ENCODE results near the gene VEZT.
"Not testable (repeated sequence)": the region's sequence is repeated elsewhere in the genome, so short reads cannot be mapped to it uniquely, and the experiment has no call there.

VEZT gene

DNA sequence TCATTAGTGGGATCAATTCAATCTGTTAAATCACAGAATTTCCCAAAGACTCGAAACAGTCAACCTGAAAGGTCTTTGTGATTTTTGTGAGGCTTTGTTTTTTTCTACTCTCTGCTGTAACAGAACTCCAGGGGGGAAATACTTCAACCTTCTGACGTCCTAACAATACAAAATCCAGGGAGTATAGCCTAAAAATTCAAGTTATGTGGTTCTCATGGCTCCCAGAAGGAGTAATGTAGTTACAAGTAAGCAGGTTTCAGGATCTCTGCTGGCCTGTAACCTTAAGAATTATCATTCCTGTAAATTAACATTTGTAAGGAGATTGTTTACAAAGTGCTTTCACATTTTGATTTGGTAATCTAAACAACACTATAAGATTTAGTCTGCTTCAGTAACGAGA, 39.9 kb downstream of the VEZT start:
- DNase-seq (ENCODE audit: low read depth) = no peak

GRCh38 chr12:95258151-95258550, 40.5 kb downstream of the VEZT start:
- DNase-seq (ENCODE audit: low read depth) = no peak

- no peak for DNase-seq (ENCODE audit: low read depth)
These were observed 41.2 kb downstream of the VEZT start for GRCh38 chr12:95258803-95259202.

- no peak for DNase-seq (ENCODE audit: low read depth)
These were observed 41.8 kb downstream of the VEZT start for GRCh38 chr12:95259368-95259767.

DNA sequence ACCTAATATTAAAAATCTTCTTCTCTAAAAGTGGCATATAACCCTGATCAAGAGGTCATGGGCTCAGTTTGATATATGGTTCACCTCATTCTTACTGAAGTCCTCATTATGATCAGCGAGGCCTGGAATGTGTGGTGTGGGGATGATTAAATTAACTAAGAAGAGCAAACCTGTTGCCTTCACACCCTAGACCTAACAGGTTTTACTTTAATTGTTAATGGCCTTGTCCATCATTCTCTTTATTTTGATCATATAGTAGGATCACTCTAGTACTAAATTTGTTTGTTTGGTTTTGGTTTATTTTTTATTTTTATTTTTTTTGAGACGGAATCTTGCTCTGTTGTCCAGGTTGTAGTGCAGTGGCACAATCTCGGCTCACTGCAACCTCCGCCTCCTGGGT, 43.5 kb downstream of the VEZT start:
- DNase-seq (ENCODE audit: low read depth) = no peak

DNA sequence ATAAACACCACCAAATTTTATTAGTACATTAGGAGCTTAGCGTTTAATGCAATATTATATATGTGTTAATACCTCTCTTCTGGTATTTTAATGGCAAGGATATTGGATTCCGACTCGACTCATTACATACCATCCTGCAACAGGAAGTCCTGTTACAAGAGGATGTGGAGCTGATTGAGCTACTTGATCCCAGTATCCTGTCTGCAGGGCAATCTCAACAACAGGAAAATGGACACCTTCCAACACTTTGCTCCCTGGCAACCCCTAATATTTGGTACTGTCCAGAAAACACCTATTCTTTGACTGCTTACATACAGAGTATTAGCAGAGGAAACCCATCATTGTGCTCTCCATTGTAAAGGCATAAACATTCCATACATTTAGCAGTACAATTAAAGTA, 45.2 kb downstream of the VEZT start:
- no peak for DNase-seq (ENCODE audit: low read depth)

GRCh38 chr12:95265765-95266164, 48.2 kb downstream of the VEZT start:
- no peak for DNase-seq (ENCODE audit: low read depth)

DNA sequence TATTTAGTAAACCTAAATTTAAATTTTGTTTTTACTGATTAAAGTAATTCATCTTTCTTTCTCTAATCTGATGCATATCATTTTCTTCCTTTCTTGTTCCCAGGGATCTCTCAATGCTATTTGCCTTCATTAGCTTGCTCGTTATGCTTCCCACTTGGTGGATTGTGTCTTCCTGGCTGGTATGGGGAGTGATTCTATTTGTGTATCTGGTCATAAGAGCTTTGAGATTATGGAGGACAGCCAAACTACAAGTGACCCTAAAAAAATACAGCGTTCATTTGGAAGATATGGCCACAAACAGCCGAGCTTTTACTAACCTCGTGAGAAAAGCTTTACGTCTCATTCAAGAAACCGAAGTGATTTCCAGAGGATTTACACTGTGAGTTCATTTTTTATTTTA, 48.6 kb downstream of the VEZT start:
- DNase-seq (ENCODE audit: low read depth) = no peak

GRCh38 chr12:95269892-95270291, 52.3 kb downstream of the VEZT start:
- no peak for DNase-seq (ENCODE audit: low read depth)

- DNase-seq (ENCODE audit: low read depth) = no peak
These were observed 53.9 kb downstream of the VEZT start for GRCh38 chr12:95271465-95271864.

DNA sequence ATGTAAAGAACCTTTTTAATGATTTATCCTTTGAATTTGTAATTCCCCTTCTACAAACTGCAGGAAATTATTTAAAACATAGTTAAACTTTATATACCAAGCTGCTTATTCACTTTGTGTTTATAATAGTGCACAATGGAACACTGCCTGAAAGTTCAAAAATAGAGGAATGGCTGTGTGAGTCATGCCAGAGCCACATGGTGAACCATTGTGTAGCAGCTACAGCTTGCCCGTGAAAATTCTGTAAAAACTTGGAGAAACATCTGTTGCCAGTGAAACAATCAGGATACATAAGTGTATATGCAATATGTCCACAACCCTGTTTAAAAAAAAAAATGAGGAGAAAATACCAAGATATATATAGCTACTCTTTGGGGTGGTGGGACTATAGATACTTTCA, 59.5 kb downstream of the VEZT start:
- DNase-seq (ENCODE audit: low read depth) = peak; percentile 59

GRCh38 chr12:95279856-95280255, 62.2 kb downstream of the VEZT start:
- no peak for DNase-seq (ENCODE audit: low read depth)

DNA sequence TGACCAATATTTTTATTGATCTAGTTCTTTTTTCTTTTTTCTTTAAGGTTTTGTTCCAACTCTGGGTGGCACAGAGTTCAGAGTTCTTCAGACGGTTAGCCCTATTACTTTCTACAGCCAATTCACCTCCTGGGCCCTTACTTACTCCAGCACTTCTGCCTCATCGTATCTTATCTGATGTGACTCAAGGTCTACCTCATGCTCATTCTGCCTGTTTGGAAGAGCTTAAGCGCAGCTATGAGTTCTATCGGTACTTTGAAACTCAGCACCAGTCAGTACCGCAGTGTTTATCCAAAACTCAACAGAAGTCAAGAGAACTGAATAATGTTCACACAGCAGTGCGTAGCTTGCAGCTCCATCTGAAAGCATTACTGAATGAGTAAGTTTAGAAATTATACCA, 64.7 kb downstream of the VEZT start:
- DNase-seq (ENCODE audit: low read depth) = no peak

- no peak for DNase-seq (ENCODE audit: low read depth)
These were observed 65.8 kb downstream of the VEZT start for GRCh38 chr12:95283371-95283770.

- DNase-seq (ENCODE audit: low read depth) = peak; percentile 6
These were observed 69.1 kb downstream of the VEZT start for GRCh38 chr12:95286713-95287112.

- no peak for DNase-seq (ENCODE audit: low read depth)
These were observed 73.9 kb downstream of the VEZT start for GRCh38 chr12:95291501-95291900.

DNA sequence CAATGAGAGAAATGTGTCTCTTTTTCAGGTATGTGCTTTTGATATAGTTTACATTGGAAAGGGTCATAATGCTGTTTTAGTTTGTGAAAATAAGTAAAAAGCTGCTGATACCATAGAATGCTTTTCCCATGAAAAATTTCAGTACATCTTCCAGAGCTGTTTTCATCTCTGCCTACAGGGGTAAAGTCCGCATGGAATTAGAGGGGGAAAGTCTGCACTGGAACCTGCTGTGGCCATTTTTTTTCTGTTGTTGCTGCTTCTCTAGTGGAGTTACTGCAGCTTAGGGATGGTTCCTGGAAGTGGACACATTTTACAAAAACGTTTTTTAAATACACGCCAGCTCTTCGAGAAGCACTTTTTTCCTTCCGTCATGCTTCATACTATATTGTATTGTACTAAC, 81.3 kb downstream of the VEZT start:
- no peak for DNase-seq (ENCODE audit: low read depth)

DNA sequence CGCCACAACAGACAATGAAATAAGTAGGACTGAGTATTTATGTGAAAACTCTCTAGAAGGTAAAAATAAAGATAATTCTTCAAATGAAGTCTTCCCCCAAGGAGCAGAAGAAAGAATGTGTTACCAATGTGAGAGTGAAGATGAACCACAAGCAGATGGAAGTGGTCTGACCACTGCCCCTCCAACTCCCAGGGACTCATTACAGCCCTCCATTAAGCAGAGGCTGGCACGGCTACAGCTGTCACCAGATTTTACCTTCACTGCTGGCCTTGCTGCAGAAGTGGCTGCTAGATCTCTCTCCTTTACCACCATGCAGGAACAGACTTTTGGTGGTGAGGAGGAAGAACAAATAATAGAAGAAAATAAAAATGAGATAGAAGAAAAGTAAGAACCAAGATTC, 82.7 kb downstream of the VEZT start:
- DNase-seq (ENCODE audit: low read depth) = no peak

- no peak for DNase-seq (ENCODE audit: low read depth)
These were observed 85.9 kb downstream of the VEZT start for GRCh38 chr12:95303476-95303875.

GRCh38 chr12:95304673-95305198, 87.1 kb downstream of the VEZT start:
- no peak for DNase-seq (ENCODE audit: low read depth)

DNA sequence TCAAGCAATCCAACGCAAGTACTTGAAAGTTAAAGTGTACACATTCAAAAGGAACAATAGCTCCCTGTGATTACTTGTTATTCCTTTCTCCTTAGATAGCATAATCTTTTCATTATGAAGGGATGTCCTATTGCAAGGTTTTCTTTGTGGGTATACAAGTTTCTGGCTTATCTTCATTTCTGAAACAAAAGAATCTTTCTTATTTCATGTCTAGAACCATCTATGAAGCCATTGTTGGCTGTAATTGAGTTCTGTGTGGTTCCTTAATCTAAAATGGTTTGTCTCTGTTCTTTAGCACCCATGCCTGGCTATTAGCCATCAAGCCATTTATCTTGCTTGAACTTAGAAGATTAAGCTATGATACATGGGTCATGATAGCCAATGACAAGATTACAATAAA, 95.0 kb downstream of the VEZT start:
- no peak for DNase-seq (ENCODE audit: low read depth)

GRCh38 chr12:95314756-95315155, 97.1 kb downstream of the VEZT start:
- DNase-seq (ENCODE audit: low read depth) = not testable (repeated sequence)

DNA sequence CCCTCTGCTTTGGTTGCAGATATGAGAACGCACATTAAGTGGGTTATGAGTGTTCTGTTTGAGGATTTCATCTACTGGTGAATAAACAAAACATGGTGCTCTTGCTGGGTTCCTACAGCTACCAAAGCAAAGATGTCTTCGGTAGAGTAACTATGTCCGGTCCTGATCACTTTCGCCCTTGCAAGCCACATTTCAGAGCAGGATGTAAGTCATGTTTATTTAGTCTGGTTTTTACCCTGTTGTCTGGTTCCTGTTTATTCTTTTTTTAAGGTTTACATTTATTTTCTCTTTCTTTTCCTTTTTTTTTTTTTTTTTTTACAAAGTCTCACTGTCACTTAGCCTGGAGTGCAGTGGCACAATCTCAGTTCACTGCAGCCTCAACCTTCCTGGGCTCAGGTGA, 99.2 kb downstream of the VEZT start:
- DNase-seq (ENCODE audit: low read depth) = no peak

DNA sequence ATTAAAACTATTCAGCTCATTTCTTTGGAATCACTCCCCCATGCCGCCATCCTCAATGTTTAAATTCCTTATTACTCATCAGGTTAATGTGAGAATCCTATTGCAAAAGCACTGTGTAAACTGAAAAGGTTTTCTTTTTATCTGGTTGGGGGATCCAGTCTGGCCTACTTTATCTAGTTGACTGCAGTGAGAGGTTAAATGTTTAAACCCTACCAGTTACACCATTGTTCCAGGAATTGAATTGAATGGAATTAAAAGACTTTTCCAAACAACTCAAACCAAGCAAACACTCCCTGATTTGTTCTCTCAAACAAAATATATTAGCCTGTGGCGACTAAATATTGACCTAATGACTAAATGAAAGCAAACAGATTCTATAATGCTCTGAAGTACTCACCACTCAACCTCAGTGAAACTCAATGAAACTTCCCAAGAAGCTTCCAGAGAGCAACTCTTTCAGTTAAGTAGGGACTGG, 100.5 kb downstream of the VEZT start:
- peak; percentile 15 for DNase-seq (ENCODE audit: low read depth)

Data from stromal cell of bone marrow (primary cell).